Stimulated activated CD8-positive, alpha-beta memory T cell treated with anti-CD3 and anti-CD28 coated beads, Interleukin-15, amount 100 ng/mL, for 24 hours (primary cell): Measurements from ENCODE around the gene THSD7A.
"Not testable (repeated sequence)": the region's sequence is repeated elsewhere in the genome, so short reads cannot be mapped to it uniquely, and the experiment has no call there.

Source experiments
- DNase-seq: peaks from one replicate; pipeline ENCODE4 v3.0.0-alpha.2; 2020; ENCODE audit warnings: low read depth

Gene THSD7A

DNA sequence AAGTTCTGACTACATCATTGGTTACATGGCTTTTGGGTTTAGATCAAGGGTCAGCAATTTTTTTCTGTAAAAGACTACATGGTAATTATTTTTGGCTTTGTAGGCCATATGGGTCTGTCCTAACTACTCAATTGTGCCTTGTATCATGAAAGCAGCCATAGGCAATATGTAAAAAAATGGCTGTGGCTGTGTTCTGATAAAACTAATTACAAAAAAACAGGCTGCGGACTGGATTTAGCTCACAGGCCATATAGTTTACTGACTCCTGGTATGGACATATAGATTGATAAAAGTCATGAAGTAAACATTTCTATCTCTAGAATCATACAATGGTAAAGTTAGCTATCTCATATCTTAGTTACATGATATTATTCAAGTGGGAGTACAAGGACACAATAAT, 375.4 kb downstream of the THSD7A start:
- DNase-seq: no peak

DNA sequence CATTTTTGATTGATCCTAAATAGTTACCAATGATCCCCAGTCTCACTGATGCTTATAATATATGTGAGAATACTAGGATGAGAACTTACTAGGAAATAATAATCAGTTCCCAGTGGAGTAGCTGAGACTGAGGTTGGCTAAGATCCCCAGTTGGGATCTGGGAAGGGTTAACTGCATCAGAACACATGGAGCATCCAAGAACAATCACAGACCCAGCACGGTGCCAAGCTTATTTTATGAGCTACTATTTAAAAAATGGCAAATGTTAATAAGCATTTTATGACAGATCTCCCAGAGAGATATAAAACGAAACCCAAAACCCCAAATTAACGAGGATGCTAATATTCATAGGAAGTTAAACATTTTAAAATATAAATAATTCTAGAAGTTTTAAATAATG, 379.5 kb downstream of the THSD7A start:
- DNase-seq: no peak

DNA sequence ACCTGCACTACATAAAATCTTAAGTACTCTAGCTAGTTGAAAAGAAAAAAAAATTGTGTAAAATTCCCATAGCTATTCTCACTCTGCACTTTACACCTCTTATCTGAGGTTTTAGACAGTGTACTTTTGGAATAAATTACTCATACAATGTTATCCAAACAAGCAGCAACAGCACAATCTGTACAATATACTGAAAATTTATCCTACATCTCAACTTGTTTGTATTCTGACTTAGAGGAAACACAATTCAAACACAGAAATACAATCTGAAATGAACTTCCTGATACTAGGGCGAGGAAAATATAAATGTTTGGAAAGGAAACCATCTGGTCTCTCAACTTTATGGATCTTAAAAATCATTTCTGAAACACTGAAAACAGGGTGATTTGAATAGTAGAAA, 381.7 kb downstream of the THSD7A start:
- DNase-seq: no peak

DNA sequence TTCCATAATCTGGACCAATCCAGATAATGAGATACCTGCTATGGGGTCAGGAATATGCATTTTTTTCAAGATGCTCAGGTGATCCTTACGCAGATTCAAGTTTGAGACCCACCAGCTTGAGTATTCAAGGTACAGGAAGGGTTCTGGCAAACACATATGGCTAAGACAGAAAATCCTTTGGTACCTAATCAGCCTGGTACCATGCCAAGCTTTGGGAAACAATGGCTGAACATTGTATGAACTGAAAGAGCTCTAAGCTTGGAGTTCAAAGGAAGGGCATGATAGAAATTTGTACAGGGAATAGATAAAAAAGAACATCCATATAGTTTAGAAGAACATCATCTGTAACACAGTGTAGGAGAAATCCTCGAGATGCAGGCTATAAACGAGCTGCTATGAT, 382.7 kb downstream of the THSD7A start:
- DNase-seq: no peak

DNA sequence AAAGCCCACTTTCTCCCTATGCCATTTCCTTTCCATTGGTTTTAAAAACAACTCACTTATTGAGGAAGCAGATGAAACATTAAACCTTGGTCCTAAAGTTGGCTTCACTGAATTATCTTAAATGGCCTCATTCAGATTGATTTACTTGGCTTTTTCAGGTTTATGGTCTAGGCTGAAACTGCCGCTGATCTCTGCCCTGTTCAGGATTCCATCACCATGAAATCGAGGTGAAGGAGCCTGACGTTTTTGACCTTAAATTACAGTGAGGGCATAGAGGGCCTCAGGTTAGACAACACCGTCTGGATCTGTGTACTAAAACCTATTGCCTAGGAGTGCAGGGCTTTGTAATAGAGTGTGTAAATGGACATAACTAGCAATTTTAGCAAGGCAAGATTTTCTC, 383.7 kb downstream of the THSD7A start:
- DNase-seq: no peak

DNA sequence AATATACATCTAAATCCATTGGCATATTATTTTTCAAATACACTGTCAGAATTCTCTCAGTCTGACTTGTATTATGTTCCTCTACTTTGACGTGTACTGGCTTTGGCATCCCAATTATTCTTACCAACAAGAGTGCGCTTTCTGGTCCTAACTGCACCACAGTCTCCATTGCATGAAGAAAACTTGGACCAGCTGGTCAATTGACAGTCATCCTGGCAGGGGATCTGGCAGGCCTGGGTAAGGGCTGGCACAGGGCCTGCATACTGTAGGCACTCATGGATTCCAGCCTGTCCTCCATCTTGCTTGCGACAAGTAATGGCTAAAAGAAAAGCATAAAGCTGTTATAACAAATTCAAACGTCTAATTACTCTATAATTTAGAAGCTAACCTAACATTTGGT, 384.9 kb downstream of the THSD7A start:
- DNase-seq: no peak

DNA sequence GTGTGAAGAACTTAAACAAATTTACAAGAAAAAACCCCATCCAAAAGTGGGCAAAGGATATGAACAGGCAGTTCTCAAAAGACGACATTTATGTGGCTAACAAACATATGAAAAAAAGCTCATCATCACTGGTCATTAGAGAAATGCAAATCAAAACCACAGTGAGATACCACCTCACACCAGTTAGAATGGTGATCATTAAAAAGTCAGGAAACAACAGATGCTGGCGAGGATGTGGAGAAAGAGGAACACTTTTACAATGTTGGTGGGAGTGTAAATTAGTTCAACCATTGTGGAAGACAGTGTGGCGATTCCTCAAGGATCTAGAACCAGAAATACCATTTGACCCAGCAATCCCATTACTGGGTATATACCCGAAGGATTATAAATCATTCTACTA, 388.1 kb downstream of the THSD7A start:
- not testable (repeated sequence) for DNase-seq

DNA sequence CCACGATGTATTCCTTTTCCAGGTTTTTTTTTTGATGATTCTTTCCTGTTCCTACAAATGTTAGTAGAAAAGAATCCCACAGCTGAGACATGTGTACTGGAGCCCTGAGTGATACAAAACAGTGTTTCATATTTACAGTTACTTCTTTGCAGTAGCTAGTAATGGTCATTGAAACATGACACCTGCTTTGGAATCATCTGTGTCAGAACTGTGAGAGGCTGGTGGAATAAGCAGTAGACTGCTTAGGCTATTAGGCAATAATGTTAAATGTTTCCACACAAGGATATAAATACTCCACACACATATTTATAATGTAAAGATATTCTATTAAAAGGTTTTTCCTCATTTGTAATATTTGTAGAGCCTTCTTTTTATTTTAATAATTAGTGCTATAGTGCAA, 394.0 kb downstream of the THSD7A start:
- no peak for DNase-seq

DNA sequence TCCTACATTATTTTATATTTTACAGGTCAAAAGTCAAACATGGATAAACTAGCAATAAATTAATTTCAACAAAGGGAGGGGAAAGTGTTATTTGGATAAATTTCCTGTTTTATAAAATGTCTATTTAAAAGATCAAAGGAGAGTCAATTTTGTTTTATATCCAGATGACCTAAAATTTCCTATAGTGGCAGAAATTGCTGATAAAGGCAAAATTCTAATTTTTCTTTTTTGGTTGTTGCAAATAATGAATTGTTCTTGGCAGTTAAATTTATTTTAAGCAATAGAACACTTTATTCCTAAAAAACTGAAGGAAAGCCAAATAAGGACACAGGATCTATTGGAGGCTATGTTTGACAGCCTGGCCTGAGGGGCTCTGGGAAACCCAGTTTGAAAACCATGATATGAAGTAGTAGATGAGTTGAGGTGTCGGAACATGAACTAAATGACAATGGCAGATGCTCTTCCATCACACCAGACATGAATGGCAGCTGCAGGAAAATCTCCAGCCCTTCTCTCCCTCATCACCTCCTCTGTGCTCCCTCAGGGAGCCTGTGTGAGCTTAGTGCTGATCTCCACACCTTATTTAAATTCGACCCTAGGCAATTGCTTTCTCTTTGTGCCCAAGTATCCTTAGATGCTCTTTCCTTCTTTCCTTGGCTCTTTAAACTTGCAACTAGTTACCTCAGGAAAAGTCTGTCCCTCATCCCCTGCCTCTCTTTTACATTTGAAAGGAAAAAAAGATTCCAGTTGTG, 395.0 kb downstream of the THSD7A start:
- DNase-seq: no peak

DNA sequence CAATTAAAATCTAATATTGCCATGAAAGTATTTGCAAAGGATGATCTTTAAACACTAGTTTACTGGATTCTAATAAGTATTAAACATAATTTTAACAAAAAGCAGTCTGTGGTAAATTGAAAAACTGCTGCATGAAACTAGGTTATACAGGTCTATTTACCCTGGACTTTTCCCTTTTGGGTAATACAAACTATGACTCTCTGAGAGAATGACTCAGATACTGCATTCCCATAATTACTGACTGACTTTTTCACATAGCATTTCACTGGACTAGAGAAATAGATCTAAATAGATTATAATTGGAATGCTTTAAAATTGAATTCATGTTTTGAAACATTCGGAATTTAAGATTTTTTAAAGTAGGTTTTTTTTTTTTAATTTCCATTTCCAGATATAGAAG, 395.7 kb downstream of the THSD7A start:
- no peak for DNase-seq

DNA sequence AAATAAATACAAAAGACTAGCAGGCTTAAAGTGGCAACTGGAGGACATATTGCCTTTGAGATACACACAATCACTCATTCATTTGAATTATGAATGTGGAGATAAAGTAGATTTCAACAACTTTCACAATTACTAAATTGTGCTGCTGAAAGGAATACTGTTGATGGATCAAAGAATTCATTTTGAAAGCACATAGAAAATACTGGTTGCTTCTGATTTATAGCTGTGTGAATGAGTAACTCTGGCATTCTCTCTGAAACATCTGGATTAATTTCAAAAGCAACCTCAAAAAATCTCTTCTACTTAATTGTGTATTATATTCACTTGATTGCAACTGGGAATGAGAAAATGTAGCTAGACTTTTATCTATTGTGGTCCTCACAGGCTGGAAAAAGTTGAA, 397.6 kb downstream of the THSD7A start:
- no peak for DNase-seq

DNA sequence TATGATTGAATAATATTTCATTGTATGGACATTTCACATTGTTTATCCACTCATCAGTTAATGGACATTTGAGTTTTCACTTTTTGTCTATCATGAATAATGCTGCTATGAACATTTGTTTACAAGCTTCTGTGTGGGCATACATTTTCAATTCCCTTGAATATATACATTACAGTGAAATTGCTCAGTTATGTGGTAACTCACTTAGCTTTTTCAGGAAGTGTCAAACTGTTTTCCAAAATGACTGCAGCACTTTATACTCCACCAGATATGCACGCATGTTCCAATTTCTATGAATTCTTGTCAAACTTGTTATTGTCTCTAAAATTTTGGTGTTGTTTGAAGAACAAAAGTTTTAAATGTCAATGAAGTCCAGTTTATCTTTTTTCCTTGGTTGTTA, 401.2 kb downstream of the THSD7A start:
- DNase-seq: no peak

DNA sequence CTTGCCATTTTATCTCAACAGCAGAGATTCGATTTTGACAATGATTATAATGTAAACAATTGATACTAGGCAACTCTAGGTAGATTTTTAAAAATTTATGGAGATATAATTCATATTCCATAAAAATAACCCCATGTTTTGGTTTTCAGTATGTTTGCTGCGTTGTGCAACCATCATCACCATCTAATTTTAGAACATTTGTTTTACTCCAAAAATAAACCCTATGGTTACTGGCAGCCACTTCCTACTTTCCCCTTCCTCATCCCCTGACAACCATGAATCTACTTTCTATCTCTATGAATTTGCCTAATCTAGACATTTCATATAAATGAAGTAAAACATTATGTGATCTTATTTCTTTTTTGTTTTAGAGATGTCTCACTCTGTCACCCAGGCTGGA, 401.9 kb downstream of the THSD7A start:
- no peak for DNase-seq

DNA sequence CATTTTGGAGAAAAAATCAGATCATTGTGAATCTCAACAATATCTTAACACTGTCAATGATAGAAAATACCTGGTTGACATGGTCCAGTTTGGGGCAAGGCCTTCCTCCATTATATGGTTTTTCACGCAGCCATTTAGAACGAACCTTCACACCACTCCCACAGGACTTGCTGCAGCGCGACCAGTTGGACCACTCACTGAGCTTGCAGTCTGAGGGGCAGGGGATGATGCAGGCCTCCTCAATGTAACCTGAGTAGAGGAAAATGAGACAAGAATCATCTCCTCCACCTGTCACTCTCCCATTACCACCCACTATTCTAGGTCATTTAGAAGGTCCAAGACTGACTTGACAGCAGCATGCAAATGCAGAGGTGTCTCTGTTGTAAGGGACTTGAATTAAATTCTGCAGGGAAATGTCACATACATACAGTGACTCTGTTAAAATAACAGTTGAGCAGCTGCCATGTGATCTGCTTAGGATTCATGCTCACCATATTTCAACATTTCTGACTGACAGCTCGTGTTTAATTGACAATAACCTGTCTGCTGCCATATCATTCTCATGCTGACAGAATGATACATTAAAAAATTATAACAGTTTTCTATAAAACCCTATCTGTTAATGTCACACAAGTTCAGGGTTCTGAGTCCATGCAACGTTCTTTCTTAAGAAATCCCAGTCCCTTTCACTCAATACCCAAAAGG, 403.0 kb downstream of the THSD7A start:
- no peak for DNase-seq

DNA sequence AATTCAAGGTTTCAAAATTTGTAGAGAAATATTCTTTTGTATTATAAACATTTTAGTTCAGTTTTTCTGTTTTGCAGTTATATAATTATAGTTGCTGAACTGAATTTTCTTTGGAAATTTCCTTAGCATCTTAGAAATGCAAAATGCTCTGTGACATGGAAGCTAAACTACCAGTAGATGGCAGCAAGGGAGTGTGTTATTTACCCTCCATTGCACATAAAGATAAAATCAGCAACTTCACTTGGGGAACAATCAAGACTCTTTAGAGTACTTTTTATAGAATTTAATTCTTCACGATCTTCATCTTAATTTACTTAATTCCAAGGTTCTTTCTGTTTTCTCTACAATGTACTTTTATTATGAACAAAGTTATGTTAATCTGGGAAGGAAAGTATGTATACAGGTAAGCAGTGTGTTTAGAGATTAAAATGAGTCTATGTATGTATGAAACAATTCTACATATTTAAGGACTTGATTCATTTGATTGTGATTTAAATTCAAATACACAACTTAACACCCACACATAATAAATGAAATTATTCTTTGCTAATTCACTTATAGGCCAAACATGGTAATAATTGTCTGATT, 404.2 kb downstream of the THSD7A start:
- DNase-seq: no peak

DNA sequence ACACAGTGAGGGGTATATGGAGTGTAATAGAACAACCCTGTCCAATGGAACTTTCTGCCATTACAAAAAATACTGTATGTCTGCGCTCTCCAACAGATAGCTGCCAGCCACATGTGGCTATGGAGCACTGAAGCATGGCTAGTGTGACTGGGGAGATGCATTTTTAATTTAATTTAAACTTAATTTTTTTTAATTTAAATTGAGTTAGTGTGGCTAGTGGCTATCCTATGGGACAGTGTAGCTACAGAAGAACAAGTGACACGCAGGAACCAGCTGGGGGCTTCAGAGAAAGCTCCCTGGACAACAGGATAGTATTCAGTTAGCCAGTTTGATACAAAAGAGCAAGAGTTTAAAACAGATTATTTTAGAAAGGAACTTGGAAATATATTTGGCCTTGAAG, 408.0 kb downstream of the THSD7A start:
- DNase-seq: no peak

DNA sequence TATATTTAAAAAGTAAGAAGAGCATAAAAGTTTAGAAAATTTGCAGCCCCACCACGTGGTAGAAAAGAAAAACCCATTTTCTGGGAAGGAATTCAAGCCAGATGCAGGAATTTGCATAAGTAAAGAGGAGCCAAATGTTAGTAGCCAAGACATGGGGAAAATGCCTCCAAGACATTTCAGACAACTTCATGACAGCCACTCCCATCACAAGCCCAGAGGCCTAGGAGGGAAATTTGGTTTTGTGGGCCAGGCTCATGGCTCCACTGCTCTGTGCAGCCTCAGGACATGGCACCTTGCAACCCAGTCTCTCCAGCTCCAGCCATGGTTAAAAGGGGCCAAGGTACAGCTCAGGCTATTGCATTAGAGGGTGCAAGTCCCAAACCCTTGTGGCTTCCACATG, 411.9 kb downstream of the THSD7A start:
- no peak for DNase-seq

DNA sequence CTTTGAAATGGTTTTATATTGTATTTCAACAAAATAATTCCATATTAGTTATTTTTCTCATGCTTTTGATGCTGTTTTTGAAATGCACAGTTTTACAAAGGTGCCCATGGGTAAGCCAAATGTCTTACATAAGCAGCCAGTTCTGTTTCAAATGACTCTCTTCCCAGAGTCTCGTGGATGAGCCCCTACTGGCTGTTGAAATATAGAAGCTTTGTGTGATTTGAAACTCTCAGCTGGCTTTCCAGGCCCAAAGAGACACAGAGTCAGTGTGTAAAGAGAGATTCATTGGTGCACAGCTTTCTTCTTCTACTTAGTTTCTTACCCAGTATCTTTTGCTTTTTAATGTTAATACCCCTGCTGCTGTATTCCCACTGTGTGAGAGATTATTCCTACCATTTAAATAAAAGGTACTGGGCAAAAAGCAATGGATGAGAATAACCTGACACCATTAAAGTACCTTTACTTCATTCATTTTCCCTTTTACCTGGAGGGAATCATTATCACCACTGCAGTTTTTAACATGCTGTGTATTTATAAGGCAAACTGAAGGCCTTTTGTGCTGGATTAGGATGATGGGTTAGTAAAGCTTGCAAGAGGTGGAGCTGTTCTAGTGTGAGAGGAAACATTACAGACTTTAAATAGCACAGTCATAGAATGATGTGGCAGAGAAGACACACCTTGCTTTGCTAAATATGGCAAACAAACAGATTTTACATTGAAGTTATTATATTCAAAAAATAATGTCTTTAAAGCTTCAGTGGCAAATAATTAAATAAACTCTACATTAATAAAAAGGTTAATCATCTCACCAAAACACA, 415.1 kb downstream of the THSD7A start:
- DNase-seq: no peak

DNA sequence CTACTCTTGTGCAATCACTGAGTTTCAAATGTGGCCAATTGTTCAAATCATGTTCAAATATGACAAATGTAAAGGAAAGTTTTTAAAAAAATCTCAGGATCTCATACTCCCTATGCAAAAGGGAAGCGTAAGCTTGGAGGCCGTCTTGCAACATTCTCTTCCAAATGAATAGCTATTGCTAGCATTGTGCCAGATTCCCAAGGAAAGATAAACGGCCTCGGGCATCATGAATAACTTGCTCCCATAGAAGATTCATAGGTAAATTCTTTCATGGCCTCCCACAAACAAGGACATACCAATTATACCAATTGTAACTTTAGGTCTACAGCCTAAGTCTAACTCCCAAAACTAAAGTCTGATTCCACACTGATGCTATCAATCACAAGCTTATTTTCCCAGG, 416.9 kb downstream of the THSD7A start:
- no peak for DNase-seq

DNA sequence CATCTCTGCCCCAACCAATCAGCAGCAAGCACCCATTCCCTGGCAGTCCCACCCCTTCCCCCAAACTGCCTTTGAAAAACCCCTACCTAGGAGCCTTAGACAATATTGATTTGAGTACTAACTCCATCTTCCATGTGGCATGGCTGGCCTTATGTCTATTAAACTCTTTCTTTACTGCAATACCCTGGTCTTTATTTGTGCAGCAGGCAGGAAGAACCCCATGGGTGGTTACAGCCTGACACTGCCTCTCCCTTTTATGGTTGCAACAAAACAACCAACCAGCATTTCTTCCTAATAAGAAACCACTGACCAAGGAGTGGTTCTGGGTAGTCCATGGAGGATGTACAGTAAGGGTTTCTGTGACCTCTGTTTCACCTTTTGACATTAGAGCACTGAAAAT, 418.1 kb downstream of the THSD7A start:
- DNase-seq: no peak

DNA sequence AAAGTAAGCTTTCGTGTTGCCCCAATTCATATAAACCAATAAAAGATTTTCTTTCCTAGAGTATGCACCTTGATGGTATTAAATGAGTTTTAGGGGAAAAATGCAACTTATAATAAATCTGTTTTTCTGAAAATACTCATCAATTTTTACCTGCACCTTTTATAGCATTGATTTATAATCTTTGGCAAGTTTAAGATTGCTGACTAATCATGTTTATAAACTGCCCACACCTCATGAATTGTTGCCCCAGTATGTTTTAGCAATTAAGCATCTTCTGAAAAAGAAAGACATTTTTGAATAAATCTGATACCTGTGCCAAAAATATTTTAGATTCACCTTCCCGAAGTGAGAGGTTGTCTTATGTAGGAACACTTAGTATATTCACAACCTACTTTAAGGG, 420.0 kb downstream of the THSD7A start:
- DNase-seq: no peak
